ENCODE data around the gene ACAD10. TPM values are rescaled to one million over a fixed set of nuclear protein-coding genes. Genes with fewer than 3 reads are reported as not detected.
"Not testable (repeated sequence)": the region's sequence is repeated elsewhere in the genome, so short reads cannot be mapped to it uniquely, and the experiment has no call there.

Gene ACAD10
- total RNA-seq, 1 experiment from 2014 or later: 25.4 TPM

DNA sequence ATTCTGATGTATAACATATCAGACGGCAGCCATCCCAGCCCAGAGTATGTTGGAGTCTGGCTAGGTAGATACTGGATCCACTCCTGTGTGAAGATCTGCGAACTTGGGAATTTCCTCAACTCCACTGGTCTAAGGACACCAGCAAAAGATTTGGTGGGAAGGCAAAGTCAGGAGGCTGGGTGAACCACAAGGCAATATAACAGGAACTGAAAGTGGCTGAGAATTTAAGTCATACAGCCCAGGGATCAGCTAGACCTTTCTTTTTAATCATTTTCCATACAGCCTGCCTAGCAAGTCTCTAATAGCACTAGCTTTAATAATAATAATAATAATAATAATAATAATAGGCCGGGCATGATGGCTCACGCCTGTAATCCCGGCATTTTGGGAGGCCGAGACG is 34.9 kb upstream of the ACAD10 start:
- Mint-ChIP-seq H3K36me3 (ENCODE audit: insufficient read depth, unreplicated experiment) (peaks cover 87% of the 10 kb centered on the region), H3K27me3 (ENCODE audit: insufficient read depth, unreplicated experiment) (no peaks in the 10 kb centered on the region), H3K9me3 (ENCODE audit: unreplicated experiment) (no peaks in the 10 kb centered on the region), H3K27ac (ENCODE audit: low read depth, unreplicated experiment) (no peak overlapping the region), H3K4me1 (ENCODE audit: insufficient read depth, unreplicated experiment) (no peaks in the 10 kb centered on the region), H3K4me3 (ENCODE audit: unreplicated experiment) (no peak overlapping the region)
- BruUV-seq (replicated peaks): no TSS peak
- TF ChIP-seq, protein P1, sequence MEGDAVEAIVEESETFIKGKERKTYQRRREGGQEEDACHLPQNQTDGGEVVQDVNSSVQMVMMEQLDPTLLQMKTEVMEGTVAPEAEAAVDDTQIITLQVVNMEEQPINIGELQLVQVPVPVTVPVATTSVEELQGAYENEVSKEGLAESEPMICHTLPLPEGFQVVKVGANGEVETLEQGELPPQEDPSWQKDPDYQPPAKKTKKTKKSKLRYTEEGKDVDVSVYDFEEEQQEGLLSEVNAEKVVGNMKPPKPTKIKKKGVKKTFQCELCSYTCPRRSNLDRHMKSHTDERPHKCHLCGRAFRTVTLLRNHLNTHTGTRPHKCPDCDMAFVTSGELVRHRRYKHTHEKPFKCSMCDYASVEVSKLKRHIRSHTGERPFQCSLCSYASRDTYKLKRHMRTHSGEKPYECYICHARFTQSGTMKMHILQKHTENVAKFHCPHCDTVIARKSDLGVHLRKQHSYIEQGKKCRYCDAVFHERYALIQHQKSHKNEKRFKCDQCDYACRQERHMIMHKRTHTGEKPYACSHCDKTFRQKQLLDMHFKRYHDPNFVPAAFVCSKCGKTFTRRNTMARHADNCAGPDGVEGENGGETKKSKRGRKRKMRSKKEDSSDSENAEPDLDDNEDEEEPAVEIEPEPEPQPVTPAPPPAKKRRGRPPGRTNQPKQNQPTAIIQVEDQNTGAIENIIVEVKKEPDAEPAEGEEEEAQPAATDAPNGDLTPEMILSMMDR (IDR thresholded peaks at IDR 0.05; ENCODE audit: unreplicated experiment): no peak
- ChIA-PET CTCF (interaction anchor here (0.6 kb wide), 1 partner anchor 642 kb away, joined by 3 read pairs; no protein-coding TSS in a partner anchor), POLR2A (no interaction called here)
- intact Hi-C loops (cut with micrococcal nuclease): no loop called here
- DNase-seq (ENCODE audit: unreplicated experiment): no peak

DNA sequence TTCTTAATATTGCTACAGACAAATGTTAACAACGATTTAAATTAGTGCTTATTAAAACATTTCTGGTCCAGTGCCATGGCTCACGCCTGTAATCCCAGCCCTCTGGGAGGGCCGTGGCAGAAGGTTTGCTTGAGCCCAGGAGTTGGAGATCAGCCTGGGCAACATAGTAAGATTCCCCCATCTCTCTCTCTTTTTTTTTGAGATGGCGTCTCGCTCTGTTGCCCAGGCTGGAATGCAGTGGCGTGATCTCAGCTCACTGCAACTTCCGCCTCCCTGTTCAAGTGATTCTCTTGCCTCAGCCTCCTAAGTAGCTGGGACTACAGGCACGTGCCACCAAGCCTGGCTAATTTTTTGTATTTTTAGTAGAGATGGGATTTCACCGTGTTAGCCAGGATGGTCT is 33.3 kb upstream of the ACAD10 start:
- peaks cover 79% of the 10 kb centered on the region for H3K36me3 Mint-ChIP-seq (ENCODE audit: insufficient read depth, unreplicated experiment)
- BruUV-seq (replicated peaks); CTCF ChIA-PET; intact Hi-C loops (cut with micrococcal nuclease); H3K4me3 Mint-ChIP-seq (ENCODE audit: unreplicated experiment); H3K27ac Mint-ChIP-seq (ENCODE audit: low read depth, unreplicated experiment); DNase-seq (ENCODE audit: unreplicated experiment); H3K4me1 Mint-ChIP-seq (ENCODE audit: insufficient read depth, unreplicated experiment); H3K27me3 Mint-ChIP-seq (ENCODE audit: insufficient read depth, unreplicated experiment); H3K9me3 Mint-ChIP-seq (ENCODE audit: unreplicated experiment): not testable (repeated sequence)
- POLR2A ChIA-PET: interaction anchor here (2.6 kb wide), 1 partner anchor 34 kb away, joined by 7 read pairs; the partner anchor contains the start of genes ACAD10 and BRAP

DNA sequence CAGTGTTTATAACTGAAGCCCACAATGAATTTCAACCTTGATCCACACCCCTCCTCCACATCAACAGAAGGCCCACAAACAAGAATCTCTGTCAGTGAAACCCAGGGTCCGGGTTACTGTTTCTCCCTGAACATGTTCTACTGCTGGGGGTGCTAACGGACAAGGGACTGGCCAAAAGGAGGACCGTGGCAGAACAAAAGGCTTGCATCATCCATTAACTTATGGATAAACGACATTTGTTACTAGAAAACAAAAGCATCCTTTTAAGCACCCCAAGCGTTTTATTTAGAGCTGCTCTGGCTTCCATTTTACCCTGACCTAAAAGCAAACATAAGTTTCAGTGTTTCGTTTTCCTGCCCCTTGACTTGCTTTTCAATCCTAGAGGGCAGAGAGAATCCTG is 32.3 kb upstream of the ACAD10 start:
- no peaks in the 10 kb centered on the region for H3K4me1 Mint-ChIP-seq (ENCODE audit: insufficient read depth, unreplicated experiment)
- POLR2A ChIA-PET: interaction anchor here (1.2 to 2.6 kb wide), 2 partner anchors 11 to 33 kb away, joined by 3 to 7 read pairs; partner anchors contain the start of genes ACAD10 and BRAP
- intact Hi-C loops (cut with micrococcal nuclease): no loop called here
- CTCF ChIA-PET: interaction anchor here (0.9 kb wide), 1 partner anchor 134 kb away, joined by 3 read pairs; no protein-coding TSS in a partner anchor
- peaks cover 78% of the 10 kb centered on the region for H3K36me3 Mint-ChIP-seq (ENCODE audit: insufficient read depth, unreplicated experiment)
- no peak for DNase-seq (ENCODE audit: unreplicated experiment)
- no TSS peak for BruUV-seq (replicated peaks)
- H3K27me3 Mint-ChIP-seq (ENCODE audit: insufficient read depth, unreplicated experiment): no peaks in the 10 kb centered on the region
- TF ChIP-seq, protein P1 (IDR thresholded peaks at IDR 0.05; ENCODE audit: unreplicated experiment): no peak
- H3K9me3 Mint-ChIP-seq (ENCODE audit: unreplicated experiment): no peaks in the 10 kb centered on the region
- H3K27ac Mint-ChIP-seq (ENCODE audit: low read depth, unreplicated experiment): no peak overlapping the region
- H3K4me3 Mint-ChIP-seq (ENCODE audit: unreplicated experiment): no peak overlapping the region

DNA sequence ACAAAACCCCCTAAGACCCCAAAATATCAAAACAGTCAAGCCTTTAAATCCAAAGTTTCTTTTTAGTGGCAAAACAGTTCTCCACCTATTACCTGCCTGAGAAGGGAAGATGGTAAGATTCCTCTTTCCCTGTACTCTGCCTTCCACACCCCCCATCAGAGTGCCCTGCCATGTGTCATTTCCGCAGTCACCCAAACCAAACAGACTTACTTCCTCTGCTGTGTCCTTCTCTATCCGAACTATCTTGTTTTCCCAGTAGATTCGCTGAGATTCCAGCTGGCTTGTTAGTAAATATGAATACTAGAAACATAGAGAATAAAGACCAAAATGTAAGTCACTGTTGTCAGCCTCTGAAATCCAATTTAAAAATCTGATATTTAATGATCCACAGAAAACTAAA is 30.5 kb upstream of the ACAD10 start:
- POLR2A ChIA-PET: interaction anchor here (2.6 kb wide), 1 partner anchor 31 kb away, joined by 7 read pairs; the partner anchor contains the start of genes ACAD10 and BRAP
- no peak overlapping the region for H3K4me3 Mint-ChIP-seq (ENCODE audit: unreplicated experiment)
- intact Hi-C loops (cut with micrococcal nuclease): no loop called here
- TF ChIP-seq, protein P1 (IDR thresholded peaks at IDR 0.05; ENCODE audit: unreplicated experiment): no peak
- no peaks in the 10 kb centered on the region for H3K4me1 Mint-ChIP-seq (ENCODE audit: insufficient read depth, unreplicated experiment)
- no peaks in the 10 kb centered on the region for H3K9me3 Mint-ChIP-seq (ENCODE audit: unreplicated experiment)
- no peaks in the 10 kb centered on the region for H3K27me3 Mint-ChIP-seq (ENCODE audit: insufficient read depth, unreplicated experiment)
- no peak overlapping the region for H3K27ac Mint-ChIP-seq (ENCODE audit: low read depth, unreplicated experiment)
- H3K36me3 Mint-ChIP-seq (ENCODE audit: insufficient read depth, unreplicated experiment): peaks cover 80% of the 10 kb centered on the region
- DNase-seq (ENCODE audit: unreplicated experiment): no peak
- BruUV-seq (replicated peaks): no TSS peak
- CTCF ChIA-PET: no interaction called here

DNA sequence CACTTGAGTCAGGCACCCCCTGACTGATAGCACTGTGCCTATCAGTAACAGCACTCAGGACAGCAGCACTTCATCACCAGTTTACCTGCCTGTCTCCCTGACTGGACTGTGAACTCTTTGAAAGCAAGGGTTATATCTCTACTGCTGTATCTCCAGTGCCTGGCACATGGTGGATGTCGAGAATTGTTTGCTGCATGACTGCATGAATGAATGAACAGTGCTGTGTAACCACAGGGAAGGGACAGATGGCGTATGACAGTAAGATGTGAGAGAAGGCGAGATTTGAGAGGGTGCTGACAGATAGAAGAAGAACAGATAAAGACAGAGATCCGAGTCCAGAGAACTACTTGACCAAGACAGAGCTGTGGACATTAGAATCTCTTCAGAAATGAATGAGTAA is 29.8 kb upstream of the ACAD10 start:
- TF ChIP-seq, protein P1 (IDR thresholded peaks at IDR 0.05; ENCODE audit: unreplicated experiment): no peak
- BruUV-seq (replicated peaks): no TSS peak
- Mint-ChIP-seq H3K4me1 (ENCODE audit: insufficient read depth, unreplicated experiment) (no peaks in the 10 kb centered on the region), H3K4me3 (ENCODE audit: unreplicated experiment) (no peak overlapping the region), H3K9me3 (ENCODE audit: unreplicated experiment) (no peaks in the 10 kb centered on the region), H3K36me3 (ENCODE audit: insufficient read depth, unreplicated experiment) (peaks cover 80% of the 10 kb centered on the region), H3K27ac (ENCODE audit: low read depth, unreplicated experiment) (no peak overlapping the region), H3K27me3 (ENCODE audit: insufficient read depth, unreplicated experiment) (no peaks in the 10 kb centered on the region)
- POLR2A ChIA-PET: interaction anchor here (0.8 to 1.6 kb wide), 3 partner anchors 19 to 29 kb away, joined by 3 read pairs; partner anchors contain the start of genes ACAD10 and BRAP
- no peak for DNase-seq (ENCODE audit: unreplicated experiment)
- CTCF ChIA-PET: no interaction called here
- intact Hi-C loops (cut with micrococcal nuclease): no loop called here
